ENCODE results near the gene TANGO2.

- TF ChIP-seq CTCF (IDR thresholded peaks at IDR 0.05; ENCODE audit: low read length) (no peak), EZH2 (IDR thresholded peaks at IDR 0.05; ENCODE audit: borderline replicate concordance, low read length) (no peak)
These were observed 35.8 kb upstream of the TANGO2 start for GRCh38 chr22:19984851-19985811.
